Endodermal cell (in vitro differentiated cells): ENCODE results near the gene LMTK2. TPM values are rescaled to one million over a fixed set of nuclear protein-coding genes. Genes with fewer than 3 reads are reported as not detected.

Experiments used
- DNase-seq: peaks from one replicate; pipeline ENCODE4 v3.0.0-alpha.2; 2017
- H3K27ac ChIP-seq: 2 replicates; pipeline ENCODE4 v1.5.1; 2013; ENCODE audit warnings: mild to moderate bottlenecking, low read depth, low read length, moderate library complexity
- H3K27me3 ChIP-seq: 2 replicates; pipeline ENCODE4 v1.6.1; 2013; ENCODE audit warnings: mild to moderate bottlenecking, low read length, moderate library complexity; ENCODE audit not compliant: insufficient read depth, control insufficient read depth, poor library complexity, severe bottlenecking
- H3K36me3 ChIP-seq: 2 replicates; pipeline ENCODE4 v1.7.0; 2013; ENCODE audit warnings: mild to moderate bottlenecking, low read length, moderate library complexity; ENCODE audit not compliant: control insufficient read depth, insufficient read depth
- H3K4me1 ChIP-seq: one replicate; pipeline ENCODE4 v1.7.0; 2013; ENCODE audit warnings: low read length; ENCODE audit not compliant: control insufficient read depth, insufficient read depth
- H3K4me3 ChIP-seq: 2 replicates; pipeline ENCODE4 v1.5.1; 2013; ENCODE audit warnings: mild to moderate bottlenecking, low read length, moderate library complexity
- H3K9ac ChIP-seq: 2 replicates; pipeline ENCODE4 v1.6.1; 2013; ENCODE audit warnings: mild to moderate bottlenecking, low read length, moderate library complexity; ENCODE audit not compliant: poor library complexity, severe bottlenecking; ENCODE audit errors: extremely low read depth
- H3K9me3 ChIP-seq: 2 replicates; pipeline ENCODE4 v1.6.1; 2013; ENCODE audit warnings: mild to moderate bottlenecking, low read length, moderate library complexity; ENCODE audit not compliant: control insufficient read depth
- H3K27ac Mint-ChIP-seq: 2 replicates; pipeline ENCODE4 v1.8.0; 2020; ENCODE audit warnings: mixed read lengths
- H3K27me3 Mint-ChIP-seq: 2 replicates; pipeline ENCODE4 v1.8.0; 2021; ENCODE audit warnings: mild to moderate bottlenecking, mixed read lengths; ENCODE audit not compliant: insufficient read depth
- H3K36me3 Mint-ChIP-seq: 2 replicates; pipeline ENCODE4 v1.8.0; 2020; ENCODE audit warnings: low read depth, mixed read lengths
- H3K4me1 Mint-ChIP-seq: 2 replicates; pipeline ENCODE4 v1.8.0; 2020; ENCODE audit warnings: mixed read lengths
- H3K4me3 Mint-ChIP-seq: 2 replicates; pipeline ENCODE4 v1.8.0; 2020; ENCODE audit warnings: mild to moderate bottlenecking, moderate library complexity, mixed read lengths
- H3K9me3 Mint-ChIP-seq: 2 replicates; pipeline ENCODE4 v1.8.0; 2020; ENCODE audit warnings: mild to moderate bottlenecking, mixed read lengths
- CTCF ChIP-seq: fragments of 200-600 bp; sonication (generic); conservative IDR thresholded peaks from 2 replicates; pipeline ENCODE4 v1.5.0; 2021; ENCODE audit warnings: antibody characterized with exemption, mild to moderate bottlenecking
- WGBS, 2 experiments: methylation state at CpG; one replicate each; pipeline versions ENCODE4 v1.1.5 to v1.1.7; 2013; ENCODE audit warnings: missing lambda C conversion rate in 2 of 2, mixed read lengths in 1 of 2; ENCODE audit not compliant: insufficient coverage in 1 of 2, insufficient read length in 1 of 2; 5-methylcytosine and 5-hydroxymethylcytosine counted together
- total RNA-seq, 2 donors: library from RNA; stranded (reverse); fragmentation: NEBNext Ultra II Directional in 1 of 2; extraction: Animal tissue kit (Norgen Biotek cat#: 25700) in 1 of 2; gene quantifications; 2 replicates in 1 of 2; 3 replicates in 1 of 2; pipeline ENCODE4 v1.2.1, GENCODE V29; 2021

The LMTK2 gene
- total RNA-seq, 2 donors from 2014 or later: 23.5 to 25.6 TPM

- Histone ChIP-seq H3K9ac (no peak overlapping the region), H3K9me3 (no peaks in the 10 kb centered on the region), H3K27me3 (no peaks in the 10 kb centered on the region), H3K36me3 (no peaks in the 10 kb centered on the region), H3K4me1 (no peaks in the 10 kb centered on the region), H3K4me3 (no peak overlapping the region), H3K27ac (no peak overlapping the region)
- no peaks in the 10 kb centered on the region for H3K36me3 Mint-ChIP-seq
- H3K9me3 Mint-ChIP-seq: peaks cover 18% of the 10 kb centered on the region
- DNase-seq: no peak
- no peak overlapping the region for H3K4me3 Mint-ChIP-seq
- WGBS, 2 experiments: 95 to 97% methylated on average over 8 to 14 of the region's 14 CpGs
- no peak for TF ChIP-seq CTCF
- H3K4me1 Mint-ChIP-seq: no peaks in the 10 kb centered on the region
- H3K27ac Mint-ChIP-seq: no peak overlapping the region
- H3K27me3 Mint-ChIP-seq: no peaks in the 10 kb centered on the region
Observed at GRCh38 chr7:98073047-98073446, 33.6 kb upstream of the LMTK2 start.

GRCh38 chr7:98075801-98076200 lies 30.9 kb upstream of the LMTK2 start:
- Mint-ChIP-seq H3K36me3 (no peaks in the 10 kb centered on the region), H3K4me1 (peaks cover 9% of the 10 kb centered on the region), H3K27me3 (no peaks in the 10 kb centered on the region), H3K4me3 (no peak overlapping the region), H3K9me3 (peaks cover 15% of the 10 kb centered on the region), H3K27ac (no peak overlapping the region)
- no peaks in the 10 kb centered on the region for H3K4me1 ChIP-seq
- DNase-seq: peak; percentile 31
- no peaks in the 10 kb centered on the region for H3K36me3 ChIP-seq
- no peak overlapping the region for H3K4me3 ChIP-seq
- WGBS, 2 experiments: 95 to 100% methylated on average over 2 of the region's 2 CpGs
- H3K9ac ChIP-seq: no peak overlapping the region
- no peaks in the 10 kb centered on the region for H3K27me3 ChIP-seq
- H3K9me3 ChIP-seq: no peaks in the 10 kb centered on the region
- no peak overlapping the region for H3K27ac ChIP-seq
- no peak for TF ChIP-seq CTCF

- no peaks in the 10 kb centered on the region for H3K36me3 ChIP-seq
- no peak overlapping the region for H3K4me3 ChIP-seq
- Mint-ChIP-seq H3K27me3 (no peaks in the 10 kb centered on the region), H3K9me3 (peaks cover 15% of the 10 kb centered on the region), H3K4me1 (peaks cover 9% of the 10 kb centered on the region), H3K4me3 (no peak overlapping the region), H3K27ac (no peak overlapping the region), H3K36me3 (no peaks in the 10 kb centered on the region)
- H3K27me3 ChIP-seq: no peaks in the 10 kb centered on the region
- TF ChIP-seq CTCF: no peak
- H3K4me1 ChIP-seq: no peaks in the 10 kb centered on the region
- WGBS, 2 experiments: 96 to 97% methylated on average over 3 of the region's 3 CpGs
- no peaks in the 10 kb centered on the region for H3K9me3 ChIP-seq
- DNase-seq: peak; percentile 43
- H3K9ac ChIP-seq: no peak overlapping the region
- H3K27ac ChIP-seq: no peak overlapping the region
Observed at GRCh38 chr7:98077762-98078161, 28.9 kb upstream of the LMTK2 start.
